GM23248 (cell line): Measurements from ENCODE around the gene RPS6KA3. TPM values are rescaled to one million over a fixed set of nuclear protein-coding genes. Genes with fewer than 3 reads are reported as not detected.
"Not testable (repeated sequence)": the region's sequence is repeated elsewhere in the genome, so short reads cannot be mapped to it uniquely, and the experiment has no call there.

ENCODE experiments used
- DNase-seq: peaks from one replicate; pipeline ENCODE4 v3.0.0-alpha.2; 2015
- H2AFZ ChIP-seq: fragments of 200-600 bp; sonication (generic); 2 replicates; pipeline ENCODE4 v1.6.1; 2016; ENCODE audit warnings: antibody characterized with exemption
- H3F3A ChIP-seq: fragments of 200-600 bp; sonication (generic); 2 replicates; pipeline ENCODE4 v1.6.1; 2016; ENCODE audit warnings: mild to moderate bottlenecking, antibody characterized with exemption, mixed run types; ENCODE audit not compliant: insufficient read depth
- H3K27ac ChIP-seq: fragments of 200-600 bp; sonication (generic); 2 replicates; pipeline ENCODE4 v1.5.1; 2016; ENCODE audit warnings: mild to moderate bottlenecking
- H3K27me3 ChIP-seq: fragments of 200-600 bp; sonication (generic); replicated peaks from 2 replicates; pipeline ENCODE4 v1.6.1; 2016; ENCODE audit warnings: mild to moderate bottlenecking; ENCODE audit not compliant: insufficient read depth
- H3K36me3 ChIP-seq: fragments of 200-600 bp; sonication (generic); 2 replicates; pipeline ENCODE4 v1.6.1; 2016; ENCODE audit warnings: low read depth, mild to moderate bottlenecking
- H3K4me1 ChIP-seq: fragments of 200-600 bp; sonication (generic); 2 replicates; pipeline ENCODE4 v1.6.1; 2016; ENCODE audit warnings: mild to moderate bottlenecking; ENCODE audit not compliant: insufficient read depth
- H3K4me2 ChIP-seq: fragments of 200-600 bp; sonication (generic); one replicate; pipeline ENCODE4 v1.6.1; 2016; ENCODE audit warnings: mild to moderate bottlenecking; ENCODE audit not compliant: unreplicated experiment
- H3K4me3 ChIP-seq: fragments of 200-600 bp; sonication (generic); 2 replicates; pipeline ENCODE4 v1.5.1; 2016; ENCODE audit warnings: mild to moderate bottlenecking
- H3K79me2 ChIP-seq: fragments of 200-600 bp; sonication (generic); 2 replicates; pipeline ENCODE4 v1.6.1; 2016; ENCODE audit warnings: mild to moderate bottlenecking; ENCODE audit not compliant: insufficient read depth
- H3K9ac ChIP-seq: fragments of 200-600 bp; sonication (generic); 2 replicates; pipeline ENCODE4 v1.6.1; 2016; ENCODE audit warnings: mild to moderate bottlenecking
- H3K9me2 ChIP-seq: fragments of 200-600 bp; sonication (generic); 2 replicates; pipeline ENCODE4 v1.6.1; 2016; ENCODE audit warnings: mixed run types, mild to moderate bottlenecking, moderate library complexity; ENCODE audit not compliant: insufficient read depth
- H3K9me3 ChIP-seq: fragments of 200-600 bp; sonication (generic); one replicate; pipeline ENCODE4 v1.6.1; 2017; ENCODE audit warnings: low read depth
- H4K20me1 ChIP-seq: fragments of 200-600 bp; sonication (generic); 2 replicates; pipeline ENCODE4 v1.6.0; 2016; ENCODE audit not compliant: insufficient read depth
- EZH2 ChIP-seq: fragments of 200-600 bp; sonication (generic); IDR thresholded peaks from 2 replicates; pipeline ENCODE4 v1.6.1; 2018; ENCODE audit warnings: antibody characterized with exemption, mild to moderate bottlenecking; ENCODE audit not compliant: insufficient read depth, poor library complexity, severe bottlenecking
- EZH2phosphoT487 ChIP-seq: fragments of 200-600 bp; sonication (generic); IDR thresholded peaks from 2 replicates; pipeline ENCODE4 v1.6.1; 2018; ENCODE audit warnings: antibody characterized with exemption, moderate library complexity, mild to moderate bottlenecking, low read depth; ENCODE audit not compliant: insufficient read depth
- WGBS, 2 experiments: methylation state at CpG; one replicate each; pipeline ENCODE4 v1.1.6; 2015 to 2017; ENCODE audit warnings: low lambda C conversion rate in 2 of 2, low coverage in 1 of 2; ENCODE audit errors: missing lambda C conversion rate in 2 of 2; 5-methylcytosine and 5-hydroxymethylcytosine counted together
- in situ Hi-C: fragments of 300-500 bp; cut with MboI; formaldehyde crosslinking; loops from 2 replicates; pipeline ENCODE4 v1.15.0; 2020
- polyA plus RNA-seq: library from polyadenylated mRNA; unstranded; fragments of >200 nt; fragmentation: Nextera tagmentation; extraction: Ambion mirVana; gene quantifications from 2 replicates; pipeline ENCODE4 v1.2.1, GENCODE V29; 2016
- total RNA-seq: library from RNA; depleted of rRNA; stranded (reverse); fragments of >200 nt; shearing (Covaris generic); gene quantifications from 2 replicates; pipeline ENCODE4 v1.2.3, GENCODE V29; 2014

Gene RPS6KA3
- total and polyA plus RNA-seq, 2 experiments from 2014 or later, result 8.1 to 33.8 TPM

GRCh38 chrX:20254712-20255299 lies 11.9 kb downstream of the RPS6KA3 start:
- no peak overlapping the region for H3K4me2 ChIP-seq
- H3K79me2 ChIP-seq, result peaks cover 90% of the 10 kb centered on the region
- in situ Hi-C loops, result loop anchor here (10.0 kb wide), 1 partner anchor 180 kb away; no protein-coding TSS in a partner anchor

GRCh38 chrX:20253232-20253543 lies 13.5 kb downstream of the RPS6KA3 start:
- no peak overlapping the region for H2AFZ ChIP-seq
- no peak overlapping the region for H3K4me3 ChIP-seq
- H4K20me1 ChIP-seq, result no peaks in the 10 kb centered on the region
- H3K36me3 ChIP-seq, result no peaks in the 10 kb centered on the region
- H3K27me3 ChIP-seq, result no peaks in the 10 kb centered on the region
- 6 to 7% methylated on average over 1 of the region's 1 CpG for WGBS, 2 experiments
- no peak for DNase-seq
- TF ChIP-seq EZH2phosphoT487 (no peak), EZH2 (no peak)
- in situ Hi-C loops, result loop anchor here (10.0 kb wide), 1 partner anchor 182 kb away; no protein-coding TSS in a partner anchor
- H3K9ac ChIP-seq, result no peak overlapping the region
- H3K4me2 ChIP-seq, result no peak overlapping the region
- H3K79me2 ChIP-seq, result peaks cover 90% of the 10 kb centered on the region
- H3K4me1 ChIP-seq, result peaks cover 3% of the 10 kb centered on the region; the same call in 1 of the 2 replicates
- no peak overlapping the region for H3K27ac ChIP-seq
- H3K9me3 ChIP-seq, result no peaks in the 10 kb centered on the region
- H3F3A ChIP-seq, result no peaks in the 10 kb centered on the region
- H3K9me2 ChIP-seq, result no peaks in the 10 kb centered on the region

More at GRCh38 chrX:20254712-20255299, 11.9 kb downstream of the RPS6KA3 start:
- no peak overlapping the region for H3K27ac ChIP-seq
- H3K9me3 ChIP-seq, result no peaks in the 10 kb centered on the region
- no peak overlapping the region for H3K4me3 ChIP-seq
- H3K4me1 ChIP-seq, result peaks cover 3% of the 10 kb centered on the region; the same call in 1 of the 2 replicates
- 64 to 66% methylated on average over 4 of the region's 4 CpGs for WGBS, 2 experiments
- H3K27me3 ChIP-seq, result no peaks in the 10 kb centered on the region
- no peaks in the 10 kb centered on the region for H3K9me2 ChIP-seq
- peak; percentile 33 for DNase-seq
- no peak overlapping the region for H2AFZ ChIP-seq
- TF ChIP-seq EZH2phosphoT487 (no peak), EZH2 (no peak)
- H4K20me1 ChIP-seq, result no peaks in the 10 kb centered on the region
- H3K9ac ChIP-seq, result no peak overlapping the region
- no peaks in the 10 kb centered on the region for H3K36me3 ChIP-seq
- no peaks in the 10 kb centered on the region for H3F3A ChIP-seq

- no peak for TF ChIP-seq EZH2
- TF ChIP-seq EZH2phosphoT487, result no peak
- Histone ChIP-seq H3K4me2 (no peak overlapping the region), H3K79me2 (peaks cover 89% of the 10 kb centered on the region), H3K9me3 (no peaks in the 10 kb centered on the region), H4K20me1 (no peaks in the 10 kb centered on the region), H3K9ac (no peak overlapping the region), H3K27me3 (no peaks in the 10 kb centered on the region), H3K36me3 (no peaks in the 10 kb centered on the region), H3K4me1 (peaks cover 3% of the 10 kb centered on the region; the same call in 1 of the 2 replicates), H3F3A (no peaks in the 10 kb centered on the region), H3K27ac (no peak overlapping the region), H3K9me2 (no peaks in the 10 kb centered on the region), H3K4me3 (no peak overlapping the region), H2AFZ (no peak overlapping the region)
- DNase-seq, result peak; percentile 51
- in situ Hi-C loops, result loop anchor here (10.0 kb wide), 1 partner anchor 182 kb away; no protein-coding TSS in a partner anchor
- WGBS, 2 experiments, result 75 to 81% methylated on average over 6 of the region's 6 CpGs
Measured at GRCh38 chrX:20252381-20253231, 14.1 kb downstream of the RPS6KA3 start.

- Histone ChIP-seq H3K9me3 (no peaks in the 10 kb centered on the region), H3K9ac (no peak overlapping the region), H3K27me3 (no peaks in the 10 kb centered on the region), H3K79me2 (peaks cover 80% of the 10 kb centered on the region), H3K9me2 (no peaks in the 10 kb centered on the region), H3K27ac (no peak overlapping the region), H3K36me3 (no peaks in the 10 kb centered on the region), H3F3A (no peaks in the 10 kb centered on the region), H3K4me1 (peaks cover 3% of the 10 kb centered on the region; the same call in 1 of the 2 replicates), H3K4me2 (no peak overlapping the region), H3K4me3 (no peak overlapping the region), H4K20me1 (no peaks in the 10 kb centered on the region), H2AFZ (no peak overlapping the region)
- TF ChIP-seq EZH2phosphoT487 (no peak), EZH2 (no peak)
- no peak for DNase-seq
- in situ Hi-C loops, result loop anchor here (10.0 kb wide), 1 partner anchor 183 kb away; no protein-coding TSS in a partner anchor
Measured at GRCh38 chrX:20251691-20252090, 15.0 kb downstream of the RPS6KA3 start.

GRCh38 chrX:20250146-20250545 lies 16.6 kb downstream of the RPS6KA3 start:
- not testable (repeated sequence) for H3K4me2 ChIP-seq, H4K20me1 ChIP-seq, H2AFZ ChIP-seq, H3K9me3 ChIP-seq, H3K9ac ChIP-seq, H3K36me3 ChIP-seq, H3K27me3 ChIP-seq, H3K4me1 ChIP-seq, H3K27ac ChIP-seq, H3K4me3 ChIP-seq, H3K9me2 ChIP-seq, H3F3A ChIP-seq, DNase-seq
- in situ Hi-C loops, result loop anchor here (10.0 kb wide), 1 partner anchor 185 kb away; no protein-coding TSS in a partner anchor
- H3K79me2 ChIP-seq, result peaks cover 77% of the 10 kb centered on the region
